Fibroblast of lung (primary cell): Measurements from ENCODE around the gene PRELID2.

Experiments used
- CTCF ChIP-seq, 2 donors: IDR thresholded peaks in 1 of 2; conservative IDR thresholded peaks in 1 of 2; 1 replicate in 1 of 2; 2 replicates in 1 of 2; pipeline ENCODE4 v1.5.1; 2011 to 2012; ENCODE audit warnings: low read length in 2 of 2, control low read depth in 1 of 2, inconsistent platforms in 1 of 2, low read depth in 1 of 2, mild to moderate bottlenecking in 1 of 2
- EZH2 ChIP-seq: IDR thresholded peaks from 2 replicates; pipeline ENCODE4 v1.5.1; 2012; ENCODE audit warnings: low read length, control low read depth, mild to moderate bottlenecking; ENCODE audit errors: missing control alignments

- TF ChIP-seq EZH2 (no peak), CTCF (conservative IDR thresholded peaks at IDR 0.05 in 1 of 2, IDR thresholded peaks at IDR 0.05 in 1 of 2; ENCODE audit: low read depth in 1 of 2, low read length in 2 of 2) (no peak)
Observed at GRCh38 chr5:145711417-145711816, 123.7 kb downstream of the PRELID2 start.
